COR-L47 (cell line): ENCODE results near the gene OBSCN.

Source experiments
- DNase-seq: peaks from one replicate; lab custom pipeline; 2025; lab: John Stamatoyannopoulos, UW

OBSCN gene

DNA sequence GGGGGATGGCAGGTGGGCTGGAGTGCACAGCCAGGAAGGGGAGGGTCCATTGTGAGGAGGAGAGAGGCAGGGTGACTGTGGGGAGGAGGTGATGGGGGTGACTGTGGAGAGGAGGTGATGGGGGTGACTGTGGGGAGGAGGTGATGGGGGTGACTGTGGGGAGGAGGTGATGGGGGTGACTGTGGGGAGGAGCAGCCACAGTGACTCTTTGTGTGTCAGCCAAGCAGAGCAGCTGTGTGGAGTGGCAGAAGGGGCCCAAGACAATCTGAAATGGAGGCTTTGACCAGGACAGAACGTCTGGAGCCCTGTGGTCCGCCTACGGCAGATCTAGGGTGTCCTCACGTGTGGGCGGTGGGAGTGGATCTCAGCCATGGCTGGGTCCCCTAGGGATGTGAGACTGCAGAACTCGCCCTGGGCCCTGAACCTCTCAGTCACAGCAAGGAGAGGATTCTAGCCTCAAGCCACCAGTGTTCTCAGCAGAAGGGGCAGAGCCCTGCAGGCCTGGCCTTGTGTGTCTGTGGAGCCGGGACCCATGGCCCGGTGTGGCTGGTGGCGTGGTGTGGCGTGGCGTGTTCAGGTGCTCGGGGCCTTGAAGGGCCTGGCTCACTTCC is 81.5 kb downstream of the OBSCN start:
- DNase-seq, result no peak

DNA sequence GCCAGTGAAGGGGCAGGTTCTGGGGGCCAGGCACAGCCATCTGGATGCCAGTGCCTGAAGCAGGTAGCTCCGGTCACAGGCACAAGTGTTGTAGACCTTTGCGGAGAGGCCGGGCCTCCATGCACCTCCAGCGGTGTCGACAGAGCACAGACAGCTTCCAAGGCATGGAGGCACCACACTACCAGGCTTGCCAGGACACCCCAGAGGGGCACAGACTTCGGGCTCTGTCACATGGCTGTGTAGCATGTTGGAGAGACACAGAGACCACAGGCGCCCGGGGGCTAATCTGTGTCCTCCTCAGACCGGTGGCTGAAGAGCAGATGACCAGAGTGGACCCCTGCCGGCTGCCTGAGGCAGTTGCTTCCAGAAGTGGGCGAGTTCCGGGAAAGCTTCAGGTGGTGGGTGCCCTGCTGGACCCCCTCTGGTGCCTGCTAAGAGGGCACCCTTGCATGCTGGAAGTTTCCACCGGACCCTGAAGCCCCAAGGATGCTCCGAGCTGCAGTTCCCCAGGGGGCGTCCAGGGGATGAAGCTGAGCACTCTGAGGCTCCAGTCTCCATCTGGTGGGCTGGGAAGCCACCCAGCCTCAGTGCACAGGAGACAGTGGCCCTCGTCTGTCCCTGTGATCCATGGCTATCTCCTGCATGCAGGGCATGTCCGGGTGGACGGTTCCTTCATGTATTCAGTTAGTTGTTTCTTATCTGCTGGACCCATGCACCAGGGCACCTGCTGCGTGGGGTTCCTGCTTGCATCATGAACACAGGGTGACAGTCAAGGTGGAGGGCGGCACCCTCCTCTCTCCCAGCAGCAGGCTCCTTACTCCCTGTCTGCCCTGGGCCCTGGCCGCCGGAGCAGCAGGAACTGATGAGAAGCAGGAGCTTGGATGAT is 82.4 kb downstream of the OBSCN start:
- DNase-seq, result no peak

GRCh38 chr1:228291906-228292608 is 84.2 kb downstream of the OBSCN start:
- no peak for DNase-seq

DNA sequence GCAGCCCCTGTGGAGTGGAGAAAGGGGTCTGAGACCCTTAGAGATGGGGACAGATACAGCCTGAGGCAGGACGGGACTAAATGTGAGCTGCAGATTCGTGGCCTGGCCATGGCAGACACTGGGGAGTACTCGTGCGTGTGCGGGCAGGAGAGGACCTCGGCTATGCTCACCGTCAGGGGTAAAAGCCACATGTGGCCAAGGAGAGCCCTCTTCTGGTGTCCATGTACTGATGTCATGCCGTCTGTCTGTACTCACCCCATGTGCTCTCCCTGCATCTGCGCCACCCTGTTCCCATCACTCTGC is 84.7 kb downstream of the OBSCN start:
- DNase-seq, result no peak

DNA sequence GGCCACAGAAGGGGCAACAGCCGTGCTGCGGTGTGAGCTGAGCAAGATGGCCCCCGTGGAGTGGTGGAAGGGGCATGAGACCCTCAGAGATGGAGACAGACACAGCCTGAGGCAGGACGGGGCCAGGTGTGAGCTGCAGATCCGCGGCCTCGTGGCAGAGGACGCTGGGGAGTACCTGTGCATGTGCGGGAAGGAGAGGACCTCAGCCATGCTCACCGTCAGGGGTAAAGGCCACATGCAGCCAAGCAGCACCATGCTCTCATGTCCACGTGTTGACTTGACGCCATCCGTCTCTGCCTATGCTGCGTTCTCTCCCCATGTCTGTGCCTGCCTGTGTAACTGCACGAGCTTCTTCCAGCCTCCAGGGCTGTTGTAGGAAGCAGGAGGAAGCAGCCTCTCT is 85.5 kb downstream of the OBSCN start:
- no peak for DNase-seq

- no peak for DNase-seq
Measured at GRCh38 chr1:228293816-228294500, 86.1 kb downstream of the OBSCN start.

DNA sequence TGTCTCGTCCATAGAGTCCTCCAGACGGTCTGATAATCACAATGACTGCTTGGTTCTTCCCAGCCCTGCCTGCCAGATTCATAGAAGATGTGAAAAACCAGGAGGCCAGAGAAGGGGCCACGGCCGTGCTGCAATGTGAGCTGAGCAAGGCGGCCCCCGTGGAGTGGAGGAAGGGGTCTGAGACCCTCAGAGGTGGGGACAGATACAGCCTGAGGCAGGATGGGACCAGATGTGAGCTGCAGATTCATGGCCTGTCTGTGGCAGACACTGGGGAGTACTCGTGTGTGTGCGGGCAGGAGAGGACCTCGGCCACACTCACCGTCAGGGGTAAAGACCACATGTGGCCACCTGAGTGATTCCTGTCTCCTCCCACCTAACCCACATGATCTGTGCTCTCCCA is 86.9 kb downstream of the OBSCN start:
- no peak for DNase-seq

DNA sequence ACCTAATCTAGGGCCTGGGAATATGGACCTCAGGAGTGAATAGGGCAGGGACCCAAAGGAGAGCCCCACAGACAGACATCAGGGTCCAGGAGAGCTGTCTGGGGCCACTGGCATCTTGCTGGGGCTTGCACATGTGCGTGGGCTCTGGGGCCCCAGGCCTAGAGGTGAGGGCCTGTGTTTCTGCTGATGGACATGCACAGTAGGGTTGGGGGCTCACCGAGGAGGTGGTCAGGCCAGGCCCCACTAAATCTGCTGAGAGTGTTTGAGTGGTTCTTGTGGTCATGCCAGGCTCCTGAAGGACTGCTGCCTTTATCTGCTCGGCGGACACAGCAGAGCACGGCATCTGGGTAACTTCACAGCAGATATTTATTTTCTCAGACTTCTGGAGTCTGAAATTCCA is 87.4 kb downstream of the OBSCN start:
- DNase-seq, result no peak

- no peak for DNase-seq
Measured at GRCh38 chr1:228295981-228296380, 88.1 kb downstream of the OBSCN start.

- no peak for DNase-seq
Measured at GRCh38 chr1:228297242-228297641, 89.4 kb downstream of the OBSCN start.

GRCh38 chr1:228297822-228298221 is 90.0 kb downstream of the OBSCN start:
- DNase-seq, result no peak

GRCh38 chr1:228298471-228298870 is 90.6 kb downstream of the OBSCN start:
- DNase-seq, result no peak

- DNase-seq, result no peak
Measured at GRCh38 chr1:228299211-228299610, 91.4 kb downstream of the OBSCN start.

- DNase-seq, result no peak
Measured at GRCh38 chr1:228299901-228300300, 92.1 kb downstream of the OBSCN start.

DNA sequence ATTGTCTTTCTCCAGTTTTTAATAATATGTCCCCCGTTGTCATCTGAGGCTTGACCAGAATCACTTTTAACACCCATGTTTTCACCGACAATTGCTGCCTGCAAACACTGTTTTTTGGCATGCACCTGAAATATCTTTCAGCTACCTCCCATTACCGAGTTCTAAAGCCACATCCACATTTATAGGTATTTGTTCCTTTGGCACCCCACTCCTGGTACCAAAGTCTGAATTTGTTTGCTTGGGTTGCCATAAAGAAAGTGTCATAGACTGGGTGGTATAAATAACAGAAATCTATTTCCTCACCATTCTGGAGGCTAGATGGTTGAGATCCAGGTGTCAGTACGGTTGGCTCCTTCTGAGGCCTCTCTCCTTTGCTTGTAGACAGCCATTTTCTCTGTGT is 94.2 kb downstream of the OBSCN start:
- no peak for DNase-seq

DNA sequence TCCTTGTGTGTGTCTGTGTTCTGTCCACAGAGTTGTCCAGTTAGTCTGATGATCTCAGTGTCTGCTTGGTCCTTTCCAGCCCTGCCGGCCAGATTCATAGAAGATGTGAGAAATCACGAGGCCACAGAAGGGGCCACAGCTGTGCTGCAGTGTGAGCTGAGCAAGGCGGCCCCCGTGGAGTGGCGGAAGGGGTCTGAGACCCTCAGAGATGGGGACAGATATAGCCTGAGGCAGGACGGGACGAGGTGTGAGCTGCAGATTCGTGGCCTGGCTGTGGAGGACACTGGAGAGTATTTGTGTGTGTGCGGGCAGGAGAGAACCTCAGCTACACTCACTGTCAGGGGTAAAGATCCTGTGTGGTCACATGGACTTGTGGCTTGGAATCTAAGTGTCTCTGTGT is 95.8 kb downstream of the OBSCN start:
- DNase-seq, result no peak

DNA sequence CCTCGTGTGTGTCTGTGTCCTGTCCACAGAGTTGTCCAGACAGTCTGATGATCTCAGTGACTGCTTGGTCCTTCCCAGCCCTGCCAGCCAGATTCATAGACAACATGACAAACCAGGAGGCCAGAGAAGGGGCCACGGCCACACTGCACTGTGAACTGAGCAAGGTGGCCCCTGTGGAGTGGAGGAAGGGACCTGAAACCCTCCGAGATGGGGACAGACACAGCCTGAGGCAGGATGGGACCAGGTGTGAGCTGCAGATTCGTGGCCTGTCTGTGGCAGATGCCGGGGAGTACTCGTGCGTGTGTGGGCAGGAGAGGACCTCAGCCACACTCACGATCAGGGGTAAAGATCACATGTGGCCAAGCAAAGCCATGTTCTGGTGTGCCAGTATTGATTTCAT is 96.4 kb downstream of the OBSCN start:
- DNase-seq, result no peak

DNA sequence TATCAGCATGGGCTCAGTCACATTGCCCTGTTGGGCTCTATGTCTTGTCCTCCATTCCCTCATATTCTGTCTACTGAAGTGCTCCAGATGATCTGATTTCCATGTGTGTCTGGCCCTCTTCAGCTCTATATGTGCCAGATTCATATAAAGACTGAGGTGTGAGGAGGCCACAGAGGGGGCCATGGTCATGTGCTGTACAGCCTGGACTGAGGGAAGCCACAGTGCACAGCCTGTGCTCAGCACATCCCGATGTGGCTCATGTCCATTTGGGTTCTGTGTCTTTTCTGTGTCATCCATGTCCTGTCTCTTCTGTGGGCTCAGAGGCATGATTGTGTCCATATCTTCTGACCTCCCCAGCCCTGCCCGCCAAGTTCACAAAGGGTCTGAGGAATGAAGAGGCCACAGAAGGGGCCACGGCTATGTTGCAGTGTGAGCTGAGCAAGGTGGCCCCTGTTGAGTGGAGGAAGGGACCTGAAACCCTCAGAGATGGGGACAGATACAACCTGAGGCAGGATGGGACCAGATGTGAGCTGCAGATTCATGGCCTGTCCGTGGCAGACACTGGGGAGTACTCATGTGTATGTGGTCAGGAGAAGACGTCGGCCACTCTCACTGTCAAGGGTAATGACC is 97.0 kb downstream of the OBSCN start:
- DNase-seq, result no peak

DNA sequence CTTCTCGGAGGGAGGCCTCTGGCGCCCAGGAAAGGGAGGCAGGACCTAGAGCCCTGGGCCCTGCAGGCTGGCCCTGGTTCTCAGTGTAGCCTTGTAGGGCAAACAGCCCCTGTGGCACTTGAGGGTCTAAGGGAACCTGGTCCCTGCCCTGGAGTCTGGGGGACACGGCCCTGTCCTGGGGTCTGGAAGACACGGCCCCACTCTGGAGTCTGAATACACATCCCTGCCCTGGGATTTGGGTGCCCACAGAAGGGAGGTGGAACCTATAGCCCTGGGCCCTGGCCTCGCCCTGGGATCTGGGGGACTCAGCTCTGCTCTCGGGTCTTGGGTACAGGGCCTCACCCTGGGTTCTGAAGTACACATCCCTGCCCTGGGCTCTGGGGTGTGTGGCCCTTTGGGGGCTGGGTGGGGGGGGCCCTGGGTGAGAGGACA is 97.9 kb downstream of the OBSCN start:
- DNase-seq, result no peak

DNA sequence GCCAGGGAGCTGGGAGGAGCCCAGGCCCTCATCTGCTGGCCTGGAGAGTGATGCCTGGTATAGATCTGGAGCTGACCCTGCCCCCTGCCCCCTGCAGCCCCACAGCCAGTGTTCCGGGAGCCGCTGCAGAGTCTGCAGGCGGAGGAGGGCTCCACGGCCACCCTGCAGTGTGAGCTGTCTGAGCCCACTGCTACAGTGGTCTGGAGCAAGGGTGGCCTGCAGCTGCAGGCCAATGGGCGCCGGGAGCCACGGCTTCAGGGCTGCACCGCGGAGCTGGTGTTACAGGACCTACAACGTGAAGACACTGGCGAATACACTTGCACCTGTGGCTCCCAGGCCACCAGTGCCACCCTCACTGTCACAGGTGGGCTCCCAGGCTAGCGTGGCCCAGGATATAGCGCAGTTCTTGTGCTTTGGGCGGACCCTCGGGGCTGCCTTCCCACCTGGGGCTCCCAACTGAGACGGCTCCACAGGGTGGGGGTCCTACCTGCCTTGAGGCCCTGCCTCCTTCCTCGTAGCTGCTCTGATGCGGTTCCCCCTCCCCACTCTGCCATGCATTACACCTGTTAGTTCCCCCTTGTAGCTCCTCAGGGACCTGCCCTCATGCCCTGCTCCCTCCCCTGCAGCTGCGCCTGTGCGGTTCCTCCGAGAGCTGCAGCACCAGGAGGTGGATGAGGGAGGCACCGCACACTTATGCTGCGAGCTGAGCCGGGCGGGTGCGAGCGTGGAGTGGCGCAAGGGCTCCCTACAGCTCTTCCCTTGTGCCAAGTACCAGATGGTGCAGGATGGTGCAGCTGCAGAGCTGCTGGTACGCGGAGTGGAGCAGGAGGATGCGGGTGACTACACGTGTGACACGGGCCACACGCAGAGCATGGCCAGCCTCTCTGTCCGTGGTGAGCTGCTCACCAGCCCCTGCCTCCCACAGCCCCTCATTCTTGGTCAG is 98.7 kb downstream of the OBSCN start:
- no peak for DNase-seq
